ENCODE results near the gene PCBP3. TPM values are rescaled to one million over a fixed set of nuclear protein-coding genes. Genes with fewer than 3 reads are reported as not detected.

PCBP3 gene
- total and polyA plus RNA-seq, 4 donors = 0.36 to 1.6 (median 0.42) TPM

- Histone ChIP-seq H3K4me1 (ENCODE audit: control insufficient read depth in 4 of 4, insufficient read depth in 4 of 4, low read length in 3 of 4) (peaks cover 0 to 4% (median 0%) of the 10 kb centered on the region in 4 donors), H3K9me3 (ENCODE audit: control insufficient read depth in 4 of 4, low read length in 3 of 4) (no peaks in the 10 kb centered on the region), H3K9ac (ENCODE audit: low read depth in 1 of 2, low read length in 2 of 2) (no peak overlapping the region), H3K4me3 (ENCODE audit: low read depth in 1 of 3, low read length in 3 of 3) (no peak overlapping the region), H3K27ac (ENCODE audit: low read depth in 1 of 2, low read length in 2 of 2) (no peak overlapping the region), H3K36me3 (ENCODE audit: control insufficient read depth in 4 of 4, insufficient read depth in 3 of 4, low read depth in 1 of 4, low read length in 3 of 4) (no peaks in the 10 kb centered on the region), H3K27me3 (ENCODE audit: control insufficient read depth in 4 of 4, insufficient read depth in 4 of 4, low read length in 3 of 4) (peaks cover 0 to 2% (median 0%) of the 10 kb centered on the region in 4 donors)
- TF ChIP-seq HNF4A (conservative IDR thresholded peaks at IDR 0.05) (no peak), HNF4G (IDR thresholded peaks at IDR 0.05) (no peak), NR2F2 (IDR thresholded peaks at IDR 0.05) (no peak), EGR1 (IDR thresholded peaks at IDR 0.05; ENCODE audit: low read depth in 2 of 2) (no peak), TAF1 (conservative IDR thresholded peaks at IDR 0.05) (no peak), ATF3 (IDR thresholded peaks at IDR 0.05) (no peak), SP1 (IDR thresholded peaks at IDR 0.05) (no peak), RXRA (IDR thresholded peaks at IDR 0.05) (no peak), FOXA1 (IDR thresholded peaks at IDR 0.05) (no peak), REST (IDR thresholded peaks at IDR 0.05) (no peak), GABPA (IDR thresholded peaks at IDR 0.05 in 1 of 2, conservative IDR thresholded peaks at IDR 0.05 in 1 of 2) (no peak), YY1 (IDR thresholded peaks at IDR 0.05) (no peak)
- DNase-seq (ENCODE audit: low spot score) = no peak
- WGBS = 74% methylated on average over 10 of the region's 10 CpGs
These were observed 245.7 kb downstream of the PCBP3 start for GRCh38 chr21:45889256-45889655.

- no peak overlapping the region for H3K9ac ChIP-seq (ENCODE audit: low read depth in 1 of 2, low read length in 2 of 2)
- H3K27ac ChIP-seq (ENCODE audit: low read depth in 1 of 2, low read length in 2 of 2) = no peak overlapping the region
- peaks cover 0 to 2% (median 0%) of the 10 kb centered on the region in 4 donors for H3K27me3 ChIP-seq (ENCODE audit: control insufficient read depth in 4 of 4, insufficient read depth in 4 of 4, low read length in 3 of 4)
- TF ChIP-seq SP1 (IDR thresholded peaks at IDR 0.05) = no peak
- TF ChIP-seq NR2F2 (IDR thresholded peaks at IDR 0.05) = peak; percentile 28
- TF ChIP-seq FOXA2 (IDR thresholded peaks at IDR 0.05) = no peak
- no peak for TF ChIP-seq JUND (IDR thresholded peaks at IDR 0.05)
- TF ChIP-seq TAF1 (conservative IDR thresholded peaks at IDR 0.05) = no peak
- no peak for TF ChIP-seq HNF4A (conservative IDR thresholded peaks at IDR 0.05)
- no peak for TF ChIP-seq GABPA (IDR thresholded peaks at IDR 0.05 in 1 of 2, conservative IDR thresholded peaks at IDR 0.05 in 1 of 2)
- H3K9me3 ChIP-seq (ENCODE audit: control insufficient read depth in 4 of 4, low read length in 3 of 4) = no peaks in the 10 kb centered on the region
- DNase-seq (ENCODE audit: low spot score) = no peak
- no peak overlapping the region for H3K4me3 ChIP-seq (ENCODE audit: low read depth in 1 of 3, low read length in 3 of 3)
- 61% methylated on average over 10 of the region's 10 CpGs for WGBS
- H3K36me3 ChIP-seq (ENCODE audit: control insufficient read depth in 4 of 4, insufficient read depth in 3 of 4, low read depth in 1 of 4, low read length in 3 of 4) = no peaks in the 10 kb centered on the region
- peaks cover 0 to 4% (median 0%) of the 10 kb centered on the region in 4 donors for H3K4me1 ChIP-seq (ENCODE audit: control insufficient read depth in 4 of 4, insufficient read depth in 4 of 4, low read length in 3 of 4)
These were observed 246.4 kb downstream of the PCBP3 start for GRCh38 chr21:45889961-45890360.

GRCh38 chr21:45891388-45892155 lies 248.0 kb downstream of the PCBP3 start:
- Histone ChIP-seq H3K9ac (ENCODE audit: low read depth in 1 of 2, low read length in 2 of 2) (no peak overlapping the region), H3K4me1 (ENCODE audit: control insufficient read depth in 4 of 4, insufficient read depth in 4 of 4, low read length in 3 of 4) (peaks cover 0 to 4% (median 0%) of the 10 kb centered on the region in 4 donors), H3K27me3 (ENCODE audit: control insufficient read depth in 4 of 4, insufficient read depth in 4 of 4, low read length in 3 of 4) (peaks cover 0 to 2% (median 0%) of the 10 kb centered on the region in 4 donors), H3K9me3 (ENCODE audit: control insufficient read depth in 4 of 4, low read length in 3 of 4) (no peaks in the 10 kb centered on the region), H3K36me3 (ENCODE audit: control insufficient read depth in 4 of 4, insufficient read depth in 3 of 4, low read depth in 1 of 4, low read length in 3 of 4) (no peaks in the 10 kb centered on the region), H3K4me3 (ENCODE audit: low read depth in 1 of 3, low read length in 3 of 3) (no peak overlapping the region), H3K27ac (ENCODE audit: low read depth in 1 of 2, low read length in 2 of 2) (peak overlapping the region in 1 of 2 donors; percentile 31)
- DNase-seq (ENCODE audit: low spot score) = no peak
- 64% methylated on average over 26 of the region's 26 CpGs for WGBS
- TF ChIP-seq ATF3 (IDR thresholded peaks at IDR 0.05) = no peak
- no peak for TF ChIP-seq HNF4A (conservative IDR thresholded peaks at IDR 0.05)
- no peak for TF ChIP-seq YY1 (IDR thresholded peaks at IDR 0.05)
